PC-3 (cell line): ENCODE results near the gene TDG. TPM values are rescaled to one million over a fixed set of nuclear protein-coding genes. Genes with fewer than 3 reads are reported as not detected.

Experiments used
- ATAC-seq: fragments of 200-7000 bp; cut with Tn5 transposase; 2 replicates; pipeline ENCODE4 v1.9.1; 2020; ENCODE audit warnings: mild to moderate bottlenecking, moderate library complexity
- BruUV-seq: library from RNA; stranded (reverse); fragments of 400-500 nt; replicated peaks from 2 replicates; lab custom pipeline; 2021; lab: Mats Ljungman, UMichigan
- CTCF ChIA-PET: fragments of 300-600 bp; sonication (Branson Sonifier 250); formaldehyde crosslinking; loops from one replicate; lab custom pipeline; 2022; ENCODE audit warnings: antibody characterized with exemption; lab: Charles Lee
- POLR2A ChIA-PET: fragments of 300-600 bp; sonication (Branson Sonifier 250); formaldehyde crosslinking; loops from one replicate; lab custom pipeline; 2022; ENCODE audit warnings: antibody characterized with exemption; ENCODE audit not compliant: unreplicated experiment; lab: Charles Lee
- DNase-seq: peaks from one replicate; pipeline ENCODE4 v3.0.0-alpha.2; 2015
- H2AFZ ChIP-seq: fragments of 300-600 bp; sonication (generic); 2 replicates; pipeline ENCODE4 v1.6.0; 2016; ENCODE audit warnings: antibody characterized with exemption, low read length
- H3F3A ChIP-seq: fragments of 300-600 bp; sonication (generic); one replicate; pipeline ENCODE4 v1.6.0; 2017; ENCODE audit warnings: antibody characterized with exemption, low read length, control low read depth, mild to moderate bottlenecking; ENCODE audit not compliant: unreplicated experiment
- H3K27ac ChIP-seq: fragments of 300-600 bp; sonication (generic); 2 replicates; pipeline ENCODE4 v1.5.1; 2016; ENCODE audit warnings: mild to moderate bottlenecking, low read length
- H3K27me3 ChIP-seq: fragments of 300-600 bp; sonication (generic); 2 replicates; pipeline ENCODE4 v1.6.1; 2016; ENCODE audit warnings: low read length, mixed read lengths
- H3K36me3 ChIP-seq: fragments of 300-600 bp; sonication (generic); 2 replicates; pipeline ENCODE4 v1.6.1; 2016; ENCODE audit warnings: low read depth, mixed run types, low read length, mixed read lengths
- H3K4me1 ChIP-seq: fragments of 300-600 bp; sonication (generic); 2 replicates; pipeline ENCODE4 v1.5.1; 2016; ENCODE audit warnings: low read length; ENCODE audit not compliant: insufficient read depth
- H3K4me2 ChIP-seq: fragments of 300-600 bp; sonication (generic); 2 replicates; pipeline ENCODE4 v1.6.0; 2016; ENCODE audit warnings: low read length
- H3K4me3 ChIP-seq: fragments of 300-600 bp; sonication (generic); 2 replicates; pipeline ENCODE4 v1.5.1; 2016; ENCODE audit warnings: mild to moderate bottlenecking, low read length, mixed read lengths
- H3K79me2 ChIP-seq: fragments of 300-600 bp; sonication (generic); 2 replicates; pipeline ENCODE4 v1.6.1; 2017; ENCODE audit warnings: low read length, mixed read lengths
- H3K9ac ChIP-seq: fragments of 300-600 bp; sonication (generic); 2 replicates; pipeline ENCODE4 v1.6.0; 2016; ENCODE audit warnings: mild to moderate bottlenecking, low read length
- H3K9me2 ChIP-seq: fragments of 300-600 bp; sonication (generic); replicated peaks from 2 replicates; pipeline ENCODE4 v1.6.1; 2016; ENCODE audit warnings: mixed run types, low read length, mixed read lengths
- H3K9me3 ChIP-seq: fragments of 300-600 bp; sonication (generic); 2 replicates; pipeline ENCODE4 v1.6.1; 2016; ENCODE audit warnings: low read length, mixed read lengths
- H4K20me1 ChIP-seq: fragments of 300-600 bp; sonication (generic); 2 replicates; pipeline ENCODE4 v1.6.1; 2016; ENCODE audit warnings: low read length, mixed read lengths
- EZH2 ChIP-seq: fragments of 300-600 bp; sonication (generic); IDR thresholded peaks from one replicate; pipeline ENCODE4 v1.6.1; 2017; ENCODE audit warnings: antibody characterized with exemption, mild to moderate bottlenecking, low read length; ENCODE audit not compliant: unreplicated experiment
- EZH2phosphoT487 ChIP-seq: fragments of 300-600 bp; sonication (generic); IDR thresholded peaks from 2 replicates; pipeline ENCODE4 v1.6.1; 2018; ENCODE audit warnings: mild to moderate bottlenecking, antibody characterized with exemption, low read length, borderline replicate concordance
- intact Hi-C: fragments of 100-400 bp; cut with micrococcal nuclease; formaldehyde crosslinking; loops from 2 replicates; pipeline ENCODE4 v1.9.0; 2023
- total RNA-seq: library from RNA; depleted of rRNA; stranded (reverse); fragments of >200 nt; gene quantifications from 2 replicates; pipeline ENCODE4 v1.2.3, GENCODE V29; 2014
- TF ChIP-seq, protein P1 (sequence below): fragments of 300-600 bp; sonication (generic); conservative IDR thresholded peaks from 2 replicates; pipeline ENCODE4 v1.5.1; 2017; ENCODE audit warnings: antibody characterized with exemption, low read depth, mild to moderate bottlenecking, low read length

The TDG gene
- total RNA-seq, 1 experiment from 2014 or later, result 45.6 TPM

DNA sequence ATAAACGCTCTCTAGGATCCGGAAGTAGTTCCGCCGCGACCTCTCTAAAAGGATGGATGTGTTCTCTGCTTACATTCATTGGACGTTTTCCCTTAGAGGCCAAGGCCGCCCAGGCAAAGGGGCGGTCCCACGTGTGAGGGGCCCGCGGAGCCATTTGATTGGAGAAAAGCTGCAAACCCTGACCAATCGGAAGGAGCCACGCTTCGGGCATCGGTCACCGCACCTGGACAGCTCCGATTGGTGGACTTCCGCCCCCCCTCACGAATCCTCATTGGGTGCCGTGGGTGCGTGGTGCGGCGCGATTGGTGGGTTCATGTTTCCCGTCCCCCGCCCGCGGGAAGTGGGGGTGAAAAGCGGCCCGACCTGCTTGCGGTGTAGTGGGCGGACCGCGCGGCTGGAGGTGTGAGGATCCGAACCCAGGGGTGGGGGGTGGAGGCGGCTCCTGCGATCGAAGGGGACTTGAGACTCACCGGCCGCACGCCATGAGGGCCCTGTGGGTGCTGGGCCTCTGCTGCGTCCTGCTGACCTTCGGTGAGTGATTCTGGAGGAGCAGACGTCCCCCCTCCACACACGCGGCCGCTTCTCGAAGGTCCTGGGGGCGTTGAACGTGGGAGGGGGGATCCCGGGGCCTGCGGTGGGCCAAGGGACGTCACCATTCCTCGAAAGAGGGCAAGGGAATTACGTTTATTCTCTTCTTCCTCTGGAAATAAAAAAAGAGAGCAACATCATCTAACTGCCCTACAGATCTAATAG is 35.5 kb upstream of the TDG start, which contains the start of gene HSP90B1:
Gene HSP90B1 (plus strand): TSS at position 377 of the 753 bp plus-strand sequence. CDS start 106 bp downstream, at position 483.
- Histone ChIP-seq H2AFZ (peak within 1 kb of the TSS; percentile 99), H3K27ac (peak within 1 kb of the TSS; percentile 78), H3K9me3 (no peaks in the 10 kb centered on the region), H3K9me2 (no peaks in the 10 kb centered on the region), H3K4me2 (peak within 1 kb of the TSS; percentile 91), H3K27me3 (no peaks in the 10 kb centered on the region), H3K79me2 (peaks cover 49% of the 10 kb centered on the region), H3K36me3 (peaks cover 41% of the 10 kb centered on the region), H3K9ac (peak within 1 kb of the TSS; percentile 99), H4K20me1 (peaks cover 42% of the 10 kb centered on the region), H3K4me1 (peaks cover 43% of the 10 kb centered on the region), H3K4me3 (peak within 1 kb of the TSS; percentile 92), H3F3A (no peaks in the 10 kb centered on the region)
- BruUV-seq, result TSS peak; percentile 41
- ATAC-seq (peak; percentile 74), DNase-seq (peak; percentile 100)
- intact Hi-C loops, result loop anchor here (1.0 kb wide), 3 partner anchors 27 to 89 kb away; partner anchors contain the start of gene NT5DC3
- ChIA-PET POLR2A (interaction anchor here (0.5 to 1.3 kb wide), 10 partner anchors 27 to 208 kb away, joined by 3 to 16 read pairs (median 4); partner anchors contain the start of genes NFYB, NT5DC3 and TDG), CTCF (interaction anchor here (0.6 kb wide), 1 partner anchor 46 kb away, joined by 3 read pairs; no protein-coding TSS in a partner anchor)
- TF ChIP-seq EZH2phosphoT487 (no peak), EZH2 (no peak)
- TF ChIP-seq, protein P1, sequence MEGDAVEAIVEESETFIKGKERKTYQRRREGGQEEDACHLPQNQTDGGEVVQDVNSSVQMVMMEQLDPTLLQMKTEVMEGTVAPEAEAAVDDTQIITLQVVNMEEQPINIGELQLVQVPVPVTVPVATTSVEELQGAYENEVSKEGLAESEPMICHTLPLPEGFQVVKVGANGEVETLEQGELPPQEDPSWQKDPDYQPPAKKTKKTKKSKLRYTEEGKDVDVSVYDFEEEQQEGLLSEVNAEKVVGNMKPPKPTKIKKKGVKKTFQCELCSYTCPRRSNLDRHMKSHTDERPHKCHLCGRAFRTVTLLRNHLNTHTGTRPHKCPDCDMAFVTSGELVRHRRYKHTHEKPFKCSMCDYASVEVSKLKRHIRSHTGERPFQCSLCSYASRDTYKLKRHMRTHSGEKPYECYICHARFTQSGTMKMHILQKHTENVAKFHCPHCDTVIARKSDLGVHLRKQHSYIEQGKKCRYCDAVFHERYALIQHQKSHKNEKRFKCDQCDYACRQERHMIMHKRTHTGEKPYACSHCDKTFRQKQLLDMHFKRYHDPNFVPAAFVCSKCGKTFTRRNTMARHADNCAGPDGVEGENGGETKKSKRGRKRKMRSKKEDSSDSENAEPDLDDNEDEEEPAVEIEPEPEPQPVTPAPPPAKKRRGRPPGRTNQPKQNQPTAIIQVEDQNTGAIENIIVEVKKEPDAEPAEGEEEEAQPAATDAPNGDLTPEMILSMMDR, result no peak

DNA sequence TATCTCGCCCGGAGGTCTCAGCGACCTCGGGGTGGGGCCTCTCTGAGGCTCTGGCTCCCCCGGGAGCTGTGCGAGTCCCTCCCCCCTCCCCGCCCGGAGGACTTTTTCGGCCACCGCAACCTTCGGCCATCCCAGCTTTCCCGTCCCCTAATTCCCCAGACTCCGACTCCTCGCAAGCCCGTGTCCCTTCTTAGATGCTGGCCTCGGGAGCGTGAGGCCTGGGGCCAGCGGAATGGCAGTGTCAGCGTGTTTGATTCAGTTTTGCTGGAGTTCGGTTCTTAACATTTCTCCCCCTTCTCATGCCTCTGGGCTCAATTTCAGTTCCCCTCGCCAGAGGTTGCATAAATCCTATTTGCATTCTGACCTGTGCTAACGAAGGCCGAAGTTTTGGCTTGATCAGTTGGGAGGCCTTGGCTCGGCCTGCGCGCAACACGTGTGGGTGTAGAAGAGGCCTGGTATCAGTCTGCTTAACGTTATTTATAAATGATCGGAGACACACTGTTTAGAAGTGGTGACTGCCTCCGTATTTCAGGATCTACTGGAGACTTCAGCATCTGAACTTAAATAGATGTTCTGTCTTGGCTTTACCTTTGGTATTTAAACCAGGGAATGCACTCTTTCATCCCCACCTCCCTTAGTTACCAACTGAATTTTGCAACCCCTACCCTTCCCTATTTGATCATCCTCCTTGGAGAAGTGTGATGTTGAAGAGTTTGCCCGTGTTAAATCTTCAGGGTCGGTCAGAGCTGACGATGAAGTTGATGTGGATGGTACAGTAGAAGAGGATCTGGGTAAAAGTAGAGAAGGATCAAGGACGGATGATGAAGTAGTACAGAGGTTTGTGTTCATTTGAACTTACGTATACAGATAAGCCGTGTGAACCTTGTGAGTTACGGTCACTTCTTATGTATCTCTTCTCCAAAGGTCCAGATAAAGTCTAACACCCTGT is 34.6 kb upstream of the TDG start:
- peak; percentile 19 for DNase-seq
- POLR2A ChIA-PET, result no interaction called here

More for the DNA sequence above, 34.6 kb upstream of the TDG start:
- no peaks in the 10 kb centered on the region for H3F3A ChIP-seq
- no peak for ATAC-seq
- peak overlapping the region; percentile 60 for H2AFZ ChIP-seq
- peaks cover 58% of the 10 kb centered on the region for H3K79me2 ChIP-seq
- BruUV-seq, result no TSS peak
- peaks cover 51% of the 10 kb centered on the region for H4K20me1 ChIP-seq
- intact Hi-C loops, result loop anchor here (1.0 kb wide), 3 partner anchors 26 to 90 kb away; partner anchors contain the start of gene NT5DC3
- H3K9me3 ChIP-seq, result no peaks in the 10 kb centered on the region
- TF ChIP-seq, protein P1, result no peak
- TF ChIP-seq EZH2 (no peak), EZH2phosphoT487 (no peak)
- peak overlapping the region; percentile 83 for H3K4me2 ChIP-seq
- H3K27ac ChIP-seq, result peak overlapping the region; percentile 75
- peak overlapping the region; percentile 92 for H3K4me3 ChIP-seq
- H3K27me3 ChIP-seq, result no peaks in the 10 kb centered on the region
- H3K9me2 ChIP-seq, result no peaks in the 10 kb centered on the region
- CTCF ChIA-PET, result no interaction called here
- H3K4me1 ChIP-seq, result peaks cover 37% of the 10 kb centered on the region
- H3K36me3 ChIP-seq, result peaks cover 50% of the 10 kb centered on the region
- H3K9ac ChIP-seq, result peak overlapping the region; percentile 99
